ENCODE measurements around the gene PTPRO.

Gene PTPRO

DNA sequence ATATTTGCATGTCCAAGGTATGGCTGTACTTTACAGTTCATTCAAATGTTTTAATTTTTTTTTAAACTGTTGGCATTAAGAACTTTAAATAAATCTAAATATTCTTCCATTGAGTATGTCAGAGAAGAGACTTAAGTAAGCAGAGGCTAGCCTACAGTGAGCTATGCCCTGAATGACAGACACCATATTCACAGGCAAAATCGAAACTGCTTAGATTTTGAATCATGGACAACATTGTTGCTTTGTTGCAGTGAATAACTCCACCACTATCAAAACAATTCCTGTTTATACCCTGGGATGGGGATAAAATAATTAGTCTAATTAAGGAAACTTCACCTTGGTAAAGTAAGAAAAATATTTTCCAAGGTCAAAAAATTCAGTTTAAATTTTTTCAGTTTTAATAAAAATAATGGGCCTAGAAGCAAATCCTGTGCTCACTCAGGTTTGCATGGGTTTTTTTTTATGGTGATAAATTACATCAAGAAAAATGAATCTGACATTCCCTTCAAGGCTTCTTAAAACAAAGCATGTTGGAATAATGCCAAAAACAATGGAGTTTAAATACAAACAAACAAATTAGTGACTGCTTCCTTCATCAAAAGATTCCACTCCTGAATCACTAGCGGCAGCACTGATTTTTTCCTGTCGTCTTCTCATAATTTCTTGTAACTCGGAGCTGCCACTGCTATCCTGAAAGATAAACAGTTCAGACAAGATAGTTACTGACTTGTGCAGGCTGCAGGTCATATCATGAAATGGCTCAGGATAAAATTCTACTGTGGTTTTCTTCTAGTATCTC is 298.6 kb downstream of the PTPRO start:
- no peaks in the 10 kb centered on the region for H3K4me1 ChIP-seq (ENCODE audit: control insufficient read depth, low read length)
- TF ChIP-seq, protein P1, sequence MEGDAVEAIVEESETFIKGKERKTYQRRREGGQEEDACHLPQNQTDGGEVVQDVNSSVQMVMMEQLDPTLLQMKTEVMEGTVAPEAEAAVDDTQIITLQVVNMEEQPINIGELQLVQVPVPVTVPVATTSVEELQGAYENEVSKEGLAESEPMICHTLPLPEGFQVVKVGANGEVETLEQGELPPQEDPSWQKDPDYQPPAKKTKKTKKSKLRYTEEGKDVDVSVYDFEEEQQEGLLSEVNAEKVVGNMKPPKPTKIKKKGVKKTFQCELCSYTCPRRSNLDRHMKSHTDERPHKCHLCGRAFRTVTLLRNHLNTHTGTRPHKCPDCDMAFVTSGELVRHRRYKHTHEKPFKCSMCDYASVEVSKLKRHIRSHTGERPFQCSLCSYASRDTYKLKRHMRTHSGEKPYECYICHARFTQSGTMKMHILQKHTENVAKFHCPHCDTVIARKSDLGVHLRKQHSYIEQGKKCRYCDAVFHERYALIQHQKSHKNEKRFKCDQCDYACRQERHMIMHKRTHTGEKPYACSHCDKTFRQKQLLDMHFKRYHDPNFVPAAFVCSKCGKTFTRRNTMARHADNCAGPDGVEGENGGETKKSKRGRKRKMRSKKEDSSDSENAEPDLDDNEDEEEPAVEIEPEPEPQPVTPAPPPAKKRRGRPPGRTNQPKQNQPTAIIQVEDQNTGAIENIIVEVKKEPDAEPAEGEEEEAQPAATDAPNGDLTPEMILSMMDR (IDR thresholded peaks at IDR 0.05; ENCODE audit: low read depth, low read length, poor library complexity, severe bottlenecking): no peak
- TF ChIP-seq EZH2phosphoT487 (IDR thresholded peaks at IDR 0.05; ENCODE audit: borderline replicate concordance, low read length): no peak
- no peaks in the 10 kb centered on the region for H3K27me3 ChIP-seq (ENCODE audit: control insufficient read depth, low read length)
- no peak overlapping the region for H3K4me2 ChIP-seq (ENCODE audit: low read length)
- H4K20me1 ChIP-seq (ENCODE audit: control insufficient read depth, insufficient read depth, low read depth, low read length): no peaks in the 10 kb centered on the region
- no peak overlapping the region for H3K27ac ChIP-seq (ENCODE audit: low read depth, low read length)
- H3K9me3 ChIP-seq (ENCODE audit: control insufficient read depth, insufficient read depth, low read length): no peaks in the 10 kb centered on the region
- H3K4me3 ChIP-seq (ENCODE audit: low read length): no peak overlapping the region
- no peaks in the 10 kb centered on the region for H3K9me2 ChIP-seq (replicated peaks; ENCODE audit: control insufficient read depth, low read length)
- H3K79me2 ChIP-seq (ENCODE audit: control insufficient read depth, low read length): no peaks in the 10 kb centered on the region
- no peaks in the 10 kb centered on the region for H3F3A ChIP-seq (ENCODE audit: control insufficient read depth, insufficient read depth)
- no peaks in the 10 kb centered on the region for H3K36me3 ChIP-seq (ENCODE audit: control insufficient read depth, low read length)

GRCh38 chr12:15625075-15625474 is 302.8 kb downstream of the PTPRO start:
- H3F3A ChIP-seq (ENCODE audit: control insufficient read depth, insufficient read depth): no peaks in the 10 kb centered on the region
- no peak overlapping the region for H3K27ac ChIP-seq (ENCODE audit: low read depth, low read length)
- TF ChIP-seq EZH2phosphoT487 (IDR thresholded peaks at IDR 0.05; ENCODE audit: borderline replicate concordance, low read length): no peak
- no peaks in the 10 kb centered on the region for H4K20me1 ChIP-seq (ENCODE audit: control insufficient read depth, insufficient read depth, low read depth, low read length)
- H3K4me3 ChIP-seq (ENCODE audit: low read length): no peak overlapping the region
- no peaks in the 10 kb centered on the region for H3K9me2 ChIP-seq (replicated peaks; ENCODE audit: control insufficient read depth, low read length)
- no peaks in the 10 kb centered on the region for H3K36me3 ChIP-seq (ENCODE audit: control insufficient read depth, low read length)
- H3K79me2 ChIP-seq (ENCODE audit: control insufficient read depth, low read length): no peaks in the 10 kb centered on the region
- no peaks in the 10 kb centered on the region for H3K27me3 ChIP-seq (ENCODE audit: control insufficient read depth, low read length)
- no peaks in the 10 kb centered on the region for H3K9me3 ChIP-seq (ENCODE audit: control insufficient read depth, insufficient read depth, low read length)
- H3K4me2 ChIP-seq (ENCODE audit: low read length): no peak overlapping the region
- no peaks in the 10 kb centered on the region for H3K4me1 ChIP-seq (ENCODE audit: control insufficient read depth, low read length)

DNA sequence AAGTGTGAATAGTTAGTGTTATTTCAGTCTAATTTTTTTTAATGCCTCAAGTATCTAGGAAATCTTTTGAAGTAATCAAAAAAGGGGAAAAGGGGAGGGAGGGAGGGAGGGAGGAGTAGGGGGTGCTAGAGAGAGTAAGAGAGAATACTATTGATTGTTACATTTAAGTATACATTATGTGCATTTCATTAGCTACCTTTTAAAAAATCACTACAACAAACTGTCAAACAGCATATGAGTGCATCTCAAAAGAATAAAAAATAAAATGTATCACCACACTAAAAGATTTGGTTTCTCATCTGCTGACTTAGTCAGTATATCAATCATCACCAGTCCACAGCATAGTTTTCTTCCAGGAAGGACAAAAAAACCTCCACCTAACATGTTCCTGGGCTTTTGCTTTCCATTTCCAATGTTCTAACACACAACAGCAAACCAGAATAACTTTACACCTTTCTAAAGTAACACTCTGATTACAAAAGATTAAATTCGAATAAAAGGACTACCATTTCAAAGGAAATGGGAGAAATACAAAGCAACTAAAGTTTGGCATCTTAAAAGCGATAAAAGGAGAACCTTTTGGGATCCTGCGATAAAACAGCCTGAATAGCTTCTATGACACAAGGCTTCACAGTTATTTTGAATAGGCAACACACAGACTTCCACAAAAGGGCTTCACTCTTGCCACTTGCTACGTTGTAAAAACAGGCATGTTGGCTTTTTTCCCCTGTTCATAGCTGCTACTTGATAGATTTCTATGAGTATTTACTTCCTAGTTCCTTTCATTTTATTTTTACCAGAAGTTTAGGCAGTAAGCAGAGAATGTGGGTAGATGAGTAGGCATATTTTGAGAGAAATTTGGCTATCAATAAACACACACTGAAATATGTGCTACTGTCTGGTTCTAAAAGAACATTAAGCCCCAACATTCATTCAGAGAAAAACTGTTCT is 306.0 kb downstream of the PTPRO start:
- no peaks in the 10 kb centered on the region for H3K36me3 ChIP-seq (ENCODE audit: control insufficient read depth, low read length)
- H3K9me2 ChIP-seq (replicated peaks; ENCODE audit: control insufficient read depth, low read length): no peaks in the 10 kb centered on the region
- H3K4me2 ChIP-seq (ENCODE audit: low read length): no peak overlapping the region
- H4K20me1 ChIP-seq (ENCODE audit: control insufficient read depth, insufficient read depth, low read depth, low read length): no peaks in the 10 kb centered on the region
- H3K9me3 ChIP-seq (ENCODE audit: control insufficient read depth, insufficient read depth, low read length): no peaks in the 10 kb centered on the region
- H3K27me3 ChIP-seq (ENCODE audit: control insufficient read depth, low read length): no peaks in the 10 kb centered on the region
- H3K4me1 ChIP-seq (ENCODE audit: control insufficient read depth, low read length): no peaks in the 10 kb centered on the region
- no peak overlapping the region for H3K4me3 ChIP-seq (ENCODE audit: low read length)
- no peaks in the 10 kb centered on the region for H3F3A ChIP-seq (ENCODE audit: control insufficient read depth, insufficient read depth)
- H3K79me2 ChIP-seq (ENCODE audit: control insufficient read depth, low read length): no peaks in the 10 kb centered on the region
- TF ChIP-seq EZH2phosphoT487 (IDR thresholded peaks at IDR 0.05; ENCODE audit: borderline replicate concordance, low read length): no peak
- TF ChIP-seq, protein P1 (IDR thresholded peaks at IDR 0.05; ENCODE audit: low read depth, low read length, poor library complexity, severe bottlenecking): no peak
- no peak overlapping the region for H3K27ac ChIP-seq (ENCODE audit: low read depth, low read length)
